Measurements from ENCODE around the gene FNDC11. TPM values are rescaled to one million over a fixed set of nuclear protein-coding genes. Genes with fewer than 3 reads are reported as not detected.

The FNDC11 gene
- total RNA-seq, 2 donors from 2014 or later = 0.66 to 2.9 TPM

DNA sequence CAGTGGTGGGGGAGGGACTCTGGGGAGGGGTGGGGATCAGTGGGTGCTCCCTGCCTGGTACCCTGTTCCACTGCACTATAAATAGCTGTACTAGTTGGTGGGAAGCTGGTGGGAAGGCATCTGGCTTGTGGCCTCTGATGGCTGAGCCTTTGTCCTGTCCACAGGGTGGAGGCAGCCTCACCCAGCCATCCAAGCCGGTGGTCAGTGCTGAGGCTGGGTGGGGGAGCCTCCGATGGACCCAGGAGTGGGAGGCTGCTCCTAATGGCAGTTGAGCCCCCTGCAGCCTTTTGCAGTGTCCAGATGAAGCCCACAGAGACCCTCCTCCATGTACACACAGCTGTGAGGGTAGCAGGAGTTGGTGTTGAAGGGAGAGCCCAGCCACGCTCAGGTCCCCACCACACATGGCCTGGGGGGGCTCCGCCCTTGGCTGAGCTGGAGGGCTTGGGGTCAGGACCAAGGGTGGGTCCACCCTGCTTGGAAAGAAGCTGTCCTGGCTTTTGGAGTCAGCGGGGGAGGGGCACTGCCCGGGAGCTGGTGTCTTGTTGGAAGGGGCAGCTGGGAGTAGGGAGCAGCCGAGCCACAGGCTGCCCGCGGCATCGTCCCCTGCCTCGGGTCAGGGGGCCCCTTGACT is 30.9 kb upstream of the FNDC11 start:
- Histone ChIP-seq H3K4me1 (peaks cover 24% of the 10 kb centered on the region), H3K27ac (no peak overlapping the region), H3K4me3 (no peak overlapping the region), H3K9me3 (no peaks in the 10 kb centered on the region), H3K27me3 (no peaks in the 10 kb centered on the region), H3K36me3 (replicated peaks in 1 of 2; ENCODE audit: insufficient read depth in 1 of 2, low read depth in 2 of 2) (no peaks in the 10 kb centered on the region)
- ATAC-seq (no peak), DNase-seq (peak in 2 of 4 donors; percentile 19 to 36)
- TF ChIP-seq, protein P1, sequence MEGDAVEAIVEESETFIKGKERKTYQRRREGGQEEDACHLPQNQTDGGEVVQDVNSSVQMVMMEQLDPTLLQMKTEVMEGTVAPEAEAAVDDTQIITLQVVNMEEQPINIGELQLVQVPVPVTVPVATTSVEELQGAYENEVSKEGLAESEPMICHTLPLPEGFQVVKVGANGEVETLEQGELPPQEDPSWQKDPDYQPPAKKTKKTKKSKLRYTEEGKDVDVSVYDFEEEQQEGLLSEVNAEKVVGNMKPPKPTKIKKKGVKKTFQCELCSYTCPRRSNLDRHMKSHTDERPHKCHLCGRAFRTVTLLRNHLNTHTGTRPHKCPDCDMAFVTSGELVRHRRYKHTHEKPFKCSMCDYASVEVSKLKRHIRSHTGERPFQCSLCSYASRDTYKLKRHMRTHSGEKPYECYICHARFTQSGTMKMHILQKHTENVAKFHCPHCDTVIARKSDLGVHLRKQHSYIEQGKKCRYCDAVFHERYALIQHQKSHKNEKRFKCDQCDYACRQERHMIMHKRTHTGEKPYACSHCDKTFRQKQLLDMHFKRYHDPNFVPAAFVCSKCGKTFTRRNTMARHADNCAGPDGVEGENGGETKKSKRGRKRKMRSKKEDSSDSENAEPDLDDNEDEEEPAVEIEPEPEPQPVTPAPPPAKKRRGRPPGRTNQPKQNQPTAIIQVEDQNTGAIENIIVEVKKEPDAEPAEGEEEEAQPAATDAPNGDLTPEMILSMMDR (IDR thresholded peaks at IDR 0.05) = no peak
- TF ChIP-seq POLR2A (IDR thresholded peaks at IDR 0.05) = no peak
- 99 to 100% methylated on average over 5 to 11 of the region's 11 CpGs for WGBS, 2 donors
- intact Hi-C loops (cut with DNase I) = no loop called here

DNA sequence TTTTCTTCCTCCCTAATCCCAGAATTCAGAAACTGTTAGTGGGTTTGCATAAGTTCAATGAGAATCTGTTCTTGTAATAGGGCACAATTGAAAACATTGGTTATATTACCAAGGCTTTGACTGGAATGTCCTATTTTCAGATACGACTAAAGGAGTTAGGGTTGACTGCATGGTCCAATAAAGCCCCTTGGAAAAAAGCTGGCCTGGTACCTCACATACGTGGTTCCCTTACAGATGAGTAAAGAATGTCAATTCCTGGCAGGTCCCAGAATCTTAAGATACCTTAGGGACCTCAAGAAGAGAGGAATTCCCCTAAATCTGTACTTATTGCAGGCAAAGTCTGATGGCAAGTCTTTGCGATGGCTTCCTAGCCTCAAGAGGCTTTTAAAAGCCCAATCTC is 28.8 kb upstream of the FNDC11 start:
- Histone ChIP-seq H3K4me3 (no peak overlapping the region), H3K4me1 (peaks cover 15% of the 10 kb centered on the region), H3K9me3 (no peaks in the 10 kb centered on the region), H3K27ac (no peak overlapping the region), H3K27me3 (no peaks in the 10 kb centered on the region), H3K36me3 (replicated peaks in 1 of 2; ENCODE audit: insufficient read depth in 1 of 2, low read depth in 2 of 2) (no peaks in the 10 kb centered on the region)
- 61 to 69% methylated on average over 3 of the region's 3 CpGs for WGBS, 2 donors
- DNase-seq (no peak), ATAC-seq (no peak)
- intact Hi-C loops (cut with DNase I) = no loop called here
- TF ChIP-seq POLR2A (IDR thresholded peaks at IDR 0.05) = no peak
- TF ChIP-seq, protein P1 (IDR thresholded peaks at IDR 0.05) = no peak

DNA sequence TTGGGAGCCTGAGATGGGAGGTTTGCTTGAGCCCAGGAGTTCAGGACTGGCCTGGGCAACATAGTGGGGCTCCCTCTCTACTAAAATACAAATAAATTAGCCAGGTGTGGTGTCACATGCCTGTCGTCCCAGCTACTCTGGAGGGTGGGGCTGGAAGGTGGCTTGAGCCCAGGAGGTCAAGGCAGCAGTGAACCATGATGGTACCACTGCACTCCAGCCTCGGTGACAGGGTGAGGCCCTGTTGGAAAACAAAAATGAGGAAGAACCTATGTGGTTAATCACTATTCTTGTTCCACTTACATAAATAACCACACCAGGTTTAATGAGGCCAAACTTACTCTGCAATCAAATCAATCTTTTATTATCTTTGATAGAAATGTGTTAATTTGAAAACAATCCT is 28.0 kb upstream of the FNDC11 start:
- WGBS, 2 donors = 13 to 15% methylated on average over 2 of the region's 2 CpGs
- H3K4me1 ChIP-seq = peaks cover 13% of the 10 kb centered on the region
- H3K36me3 ChIP-seq (replicated peaks in 1 of 2; ENCODE audit: insufficient read depth in 1 of 2, low read depth in 2 of 2) = no peaks in the 10 kb centered on the region
- TF ChIP-seq POLR2A (IDR thresholded peaks at IDR 0.05) = no peak
- TF ChIP-seq, protein P1 (IDR thresholded peaks at IDR 0.05) = no peak
- no peak overlapping the region for H3K27ac ChIP-seq
- no peak overlapping the region for H3K4me3 ChIP-seq
- DNase-seq (peak in 1 of 4 donors; percentile 16), ATAC-seq (no peak)
- no peaks in the 10 kb centered on the region for H3K27me3 ChIP-seq
- H3K9me3 ChIP-seq = no peaks in the 10 kb centered on the region
- intact Hi-C loops (cut with DNase I) = no loop called here

DNA sequence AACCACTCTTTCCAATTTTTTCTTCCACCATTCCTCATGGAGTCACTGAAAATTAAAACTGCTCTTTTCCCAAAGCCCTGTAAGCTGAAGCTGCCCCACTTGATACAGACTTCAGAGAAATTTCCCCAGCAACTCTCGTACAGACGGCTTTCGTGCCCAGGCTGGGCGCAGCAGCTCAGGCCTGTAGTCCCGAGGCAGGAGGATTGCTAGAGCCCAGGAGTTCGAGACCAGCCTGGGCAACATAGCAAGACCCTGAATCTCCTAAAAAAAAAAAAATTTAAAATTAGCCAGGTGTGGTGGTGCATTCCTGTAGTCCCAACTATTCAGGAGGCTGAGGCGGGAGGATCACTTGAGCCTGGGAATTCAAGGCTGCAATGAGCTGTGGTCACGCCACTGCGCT is 26.8 kb upstream of the FNDC11 start:
- H3K4me1 ChIP-seq = peaks cover 5% of the 10 kb centered on the region
- no peaks in the 10 kb centered on the region for H3K36me3 ChIP-seq (replicated peaks in 1 of 2; ENCODE audit: insufficient read depth in 1 of 2, low read depth in 2 of 2)
- no peak overlapping the region for H3K4me3 ChIP-seq
- no peak overlapping the region for H3K27ac ChIP-seq
- TF ChIP-seq, protein P1 (IDR thresholded peaks at IDR 0.05) = no peak
- TF ChIP-seq POLR2A (IDR thresholded peaks at IDR 0.05) = no peak
- intact Hi-C loops (cut with DNase I) = no loop called here
- no peaks in the 10 kb centered on the region for H3K27me3 ChIP-seq
- DNase-seq (no peak), ATAC-seq (no peak)
- WGBS, 2 donors = 82 to 83% methylated on average over 8 to 9 of the region's 9 CpGs
- no peaks in the 10 kb centered on the region for H3K9me3 ChIP-seq
